ENCODE results near the gene CKB. TPM values are rescaled to one million over a fixed set of nuclear protein-coding genes. Genes with fewer than 3 reads are reported as not detected.
A peak's percentile ranks its signal among the peaks of the same experiment; 100 is the strongest.

The CKB gene
- total RNA-seq, 2 donors from 2014 or later = 3.0 to 4.6 TPM

DNA sequence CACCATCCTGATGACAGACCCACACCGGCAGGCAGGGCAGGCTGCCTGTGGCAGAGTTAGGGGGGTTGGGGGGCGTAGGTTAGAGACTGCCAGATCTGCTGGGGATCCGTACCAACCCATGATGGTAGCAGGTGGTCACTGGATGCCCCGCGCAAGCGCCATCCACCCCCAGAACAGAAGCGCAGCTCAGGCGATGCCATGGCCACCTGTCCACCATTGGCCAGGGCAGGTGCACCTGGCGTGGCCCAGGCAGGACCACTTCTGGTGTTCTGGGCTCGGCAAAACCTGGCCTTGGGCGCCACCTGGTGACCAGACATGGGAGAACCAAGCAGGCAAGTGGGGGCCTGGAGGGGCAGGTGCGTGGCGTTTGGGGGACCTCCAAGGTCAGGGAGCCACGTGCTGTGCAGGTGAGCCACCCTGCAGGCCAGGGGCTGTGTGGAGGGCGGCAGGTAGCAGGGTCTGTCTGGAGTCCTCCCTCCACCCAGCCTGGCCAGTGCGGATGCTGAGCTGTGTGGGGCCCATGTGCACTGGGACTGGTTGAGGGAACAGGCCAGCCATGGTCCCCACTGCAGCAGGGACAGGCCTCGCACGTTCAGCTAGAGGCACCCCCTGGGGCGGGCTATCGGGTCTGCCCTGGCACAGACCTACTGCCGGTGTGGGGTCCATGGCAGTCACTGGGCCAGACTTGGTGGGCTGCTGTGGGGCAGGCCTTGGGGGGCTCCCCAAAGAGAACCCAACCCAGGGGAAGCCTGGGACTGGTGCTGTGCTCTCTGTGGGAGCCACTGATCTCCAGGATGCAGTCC is 24.2 kb upstream of the CKB start:
- Mint-ChIP-seq H3K36me3 (no peaks in the 10 kb centered on the region), H3K9me3 (no peaks in the 10 kb centered on the region), H3K4me3 (no peak overlapping the region), H3K4me1 (ENCODE audit: low read depth in 2 of 2) (peaks cover 0 to 5% of the 10 kb centered on the region in 2 donors), H3K27ac (no peak overlapping the region), H3K27me3 (no peaks in the 10 kb centered on the region)
- DNase-seq (ENCODE audit: low spot score) = peak; percentile 78
- ATAC-seq = peak; percentile 58 to 64

- DNase-seq (ENCODE audit: low spot score) = no peak
- H3K9me3 Mint-ChIP-seq = no peaks in the 10 kb centered on the region
- ATAC-seq = no peak
- H3K4me3 Mint-ChIP-seq = no peak overlapping the region
- H3K27me3 Mint-ChIP-seq = no peaks in the 10 kb centered on the region
- H3K27ac Mint-ChIP-seq = no peak overlapping the region
- no peaks in the 10 kb centered on the region for H3K36me3 Mint-ChIP-seq
- H3K4me1 Mint-ChIP-seq (ENCODE audit: low read depth in 2 of 2) = no peaks in the 10 kb centered on the region
Measured at GRCh38 chr14:103545915-103546651, 23.5 kb upstream of the CKB start.

DNA sequence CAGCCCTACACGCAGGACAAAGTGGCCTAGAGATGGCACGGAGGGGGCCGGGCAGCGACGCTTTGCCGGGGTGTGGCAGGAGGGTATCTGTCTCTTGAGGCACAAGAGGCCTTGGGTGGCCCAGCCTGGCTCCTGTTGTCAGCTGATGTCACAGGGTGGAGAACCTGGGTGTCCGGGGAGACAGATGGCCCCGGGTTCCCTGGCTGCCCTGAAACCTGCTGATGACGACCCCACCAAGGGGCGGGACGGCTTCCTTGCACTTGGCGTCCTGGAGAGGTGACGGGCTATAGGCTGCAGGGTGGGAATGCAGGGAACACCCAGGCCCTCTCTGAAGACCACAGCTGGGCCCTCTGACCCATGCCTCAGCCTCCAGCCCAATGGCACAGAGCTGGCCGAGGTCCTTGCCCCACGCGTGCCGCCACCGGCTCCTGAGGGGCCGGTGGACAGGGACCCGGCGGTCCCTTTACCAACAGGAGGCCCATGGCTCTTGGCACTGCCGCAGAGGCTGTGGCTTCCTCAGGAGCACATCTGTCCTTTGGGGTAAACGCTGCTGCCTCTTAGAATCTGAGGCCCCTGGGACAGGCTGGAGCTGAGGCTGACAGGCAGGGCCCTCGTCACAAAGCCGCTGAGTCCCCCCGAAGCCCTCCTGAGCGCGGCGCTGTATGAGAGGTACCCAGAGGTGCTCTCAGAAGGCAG is 22.7 kb upstream of the CKB start:
- no peak for ATAC-seq
- H3K4me3 Mint-ChIP-seq = no peak overlapping the region
- peaks cover 0 to 1% of the 10 kb centered on the region in 2 donors for H3K27me3 Mint-ChIP-seq
- H3K9me3 Mint-ChIP-seq = no peaks in the 10 kb centered on the region
- H3K27ac Mint-ChIP-seq = no peak overlapping the region
- H3K4me1 Mint-ChIP-seq (ENCODE audit: low read depth in 2 of 2) = no peaks in the 10 kb centered on the region
- no peak for DNase-seq (ENCODE audit: low spot score)
- H3K36me3 Mint-ChIP-seq = no peaks in the 10 kb centered on the region

GRCh38 chr14:103544388-103545218 is 22.0 kb upstream of the CKB start:
- no peak for ATAC-seq
- Mint-ChIP-seq H3K27me3 (peaks cover 0 to 2% of the 10 kb centered on the region in 2 donors), H3K27ac (no peak overlapping the region), H3K4me3 (no peak overlapping the region), H3K9me3 (no peaks in the 10 kb centered on the region), H3K36me3 (no peaks in the 10 kb centered on the region), H3K4me1 (ENCODE audit: low read depth in 2 of 2) (no peaks in the 10 kb centered on the region)
- no peak for DNase-seq (ENCODE audit: low spot score)

DNA sequence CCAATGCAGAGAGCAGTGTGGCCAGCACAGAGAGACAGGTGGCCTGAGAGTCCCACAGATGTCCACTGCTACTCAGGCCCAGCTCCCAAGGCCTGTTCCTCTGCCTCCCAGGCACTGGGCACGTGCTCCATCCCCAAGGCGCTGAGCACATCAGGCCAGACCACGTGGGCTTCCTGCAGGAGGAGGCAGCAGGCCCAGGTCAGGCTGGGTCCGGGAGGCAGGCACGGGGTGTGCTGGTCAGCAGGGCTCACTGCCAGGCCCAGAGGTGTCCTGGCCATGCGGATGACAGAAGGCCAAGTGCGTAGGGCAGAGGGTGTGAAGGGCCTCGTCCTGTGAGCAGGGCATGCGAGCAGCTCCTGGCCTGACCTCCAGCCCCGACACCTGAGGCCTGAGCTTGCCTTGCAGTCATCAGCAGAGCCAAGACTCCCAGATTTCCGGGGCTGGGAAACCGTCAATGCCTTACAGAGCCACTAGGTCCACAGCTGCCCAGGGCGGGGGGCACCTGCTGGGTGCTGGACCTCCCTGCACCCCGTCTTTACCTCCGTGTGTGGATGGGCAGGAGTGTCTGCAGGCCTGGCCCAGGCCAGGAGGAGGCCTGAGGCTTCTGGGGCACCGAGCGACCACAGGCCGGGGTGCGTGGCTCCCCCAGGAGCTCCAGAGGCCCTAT is 21.2 kb upstream of the CKB start:
- Mint-ChIP-seq H3K36me3 (no peaks in the 10 kb centered on the region), H3K4me3 (no peak overlapping the region), H3K9me3 (no peaks in the 10 kb centered on the region), H3K27ac (no peak overlapping the region), H3K4me1 (ENCODE audit: low read depth in 2 of 2) (no peaks in the 10 kb centered on the region), H3K27me3 (peaks cover 0 to 4% of the 10 kb centered on the region in 2 donors)
- DNase-seq (ENCODE audit: low spot score) = no peak
- no peak for ATAC-seq

- no peak for ATAC-seq
- peaks cover 0 to 4% of the 10 kb centered on the region in 2 donors for H3K27me3 Mint-ChIP-seq
- H3K27ac Mint-ChIP-seq = no peak overlapping the region
- H3K9me3 Mint-ChIP-seq = no peaks in the 10 kb centered on the region
- no peak for DNase-seq (ENCODE audit: low spot score)
- H3K4me1 Mint-ChIP-seq (ENCODE audit: low read depth in 2 of 2) = no peaks in the 10 kb centered on the region
- no peak overlapping the region for H3K4me3 Mint-ChIP-seq
- H3K36me3 Mint-ChIP-seq = no peaks in the 10 kb centered on the region
Measured at GRCh38 chr14:103543140-103543539, 20.5 kb upstream of the CKB start.

DNA sequence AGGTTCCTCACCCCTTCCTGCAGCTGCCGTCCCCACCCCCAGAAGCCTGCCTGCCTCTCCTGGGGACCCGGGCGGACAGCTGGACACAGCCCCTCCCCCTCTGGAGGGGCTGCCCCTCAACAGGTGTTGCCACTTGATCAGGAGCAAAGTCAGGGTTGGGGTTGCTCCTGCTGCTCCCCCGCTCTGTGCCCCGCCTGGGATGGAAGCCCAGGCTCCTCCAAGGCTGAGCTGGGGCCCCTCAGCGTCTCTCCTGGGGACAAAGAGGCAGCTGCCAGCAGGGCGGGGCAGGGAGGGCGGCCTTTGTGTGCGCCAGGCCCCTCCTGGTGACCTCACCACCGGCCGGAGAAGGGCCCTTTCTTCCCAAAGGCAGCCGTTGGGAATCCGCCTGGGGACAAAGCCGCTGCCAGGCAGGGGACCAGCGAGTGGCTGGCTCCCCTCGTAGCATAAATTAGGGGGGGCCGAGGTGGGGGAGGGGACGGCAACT is 20.0 kb upstream of the CKB start:
- H3K36me3 Mint-ChIP-seq = no peaks in the 10 kb centered on the region
- DNase-seq (ENCODE audit: low spot score) (no peak), ATAC-seq (no peak)
- no peak overlapping the region for H3K4me3 Mint-ChIP-seq
- no peak overlapping the region for H3K27ac Mint-ChIP-seq
- H3K27me3 Mint-ChIP-seq = peaks cover 0 to 4% of the 10 kb centered on the region in 2 donors
- no peaks in the 10 kb centered on the region for H3K4me1 Mint-ChIP-seq (ENCODE audit: low read depth in 2 of 2)
- H3K9me3 Mint-ChIP-seq = no peaks in the 10 kb centered on the region

GRCh38 chr14:103541709-103542604 is 19.3 kb upstream of the CKB start:
- no peak overlapping the region for H3K4me3 Mint-ChIP-seq
- H3K4me1 Mint-ChIP-seq (ENCODE audit: low read depth in 2 of 2) = no peaks in the 10 kb centered on the region
- no peaks in the 10 kb centered on the region for H3K36me3 Mint-ChIP-seq
- no peak for DNase-seq (ENCODE audit: low spot score)
- H3K9me3 Mint-ChIP-seq = no peaks in the 10 kb centered on the region
- peaks cover 0 to 4% of the 10 kb centered on the region in 2 donors for H3K27me3 Mint-ChIP-seq
- no peak overlapping the region for H3K27ac Mint-ChIP-seq
- ATAC-seq = no peak

- Mint-ChIP-seq H3K4me1 (ENCODE audit: low read depth in 2 of 2) (no peaks in the 10 kb centered on the region), H3K9me3 (no peaks in the 10 kb centered on the region), H3K27ac (no peak overlapping the region), H3K27me3 (peaks cover 0 to 4% of the 10 kb centered on the region in 2 donors), H3K4me3 (no peak overlapping the region), H3K36me3 (no peaks in the 10 kb centered on the region)
- no peak for ATAC-seq
- no peak for DNase-seq (ENCODE audit: low spot score)
Measured at GRCh38 chr14:103540821-103541708, 18.4 kb upstream of the CKB start.

DNA sequence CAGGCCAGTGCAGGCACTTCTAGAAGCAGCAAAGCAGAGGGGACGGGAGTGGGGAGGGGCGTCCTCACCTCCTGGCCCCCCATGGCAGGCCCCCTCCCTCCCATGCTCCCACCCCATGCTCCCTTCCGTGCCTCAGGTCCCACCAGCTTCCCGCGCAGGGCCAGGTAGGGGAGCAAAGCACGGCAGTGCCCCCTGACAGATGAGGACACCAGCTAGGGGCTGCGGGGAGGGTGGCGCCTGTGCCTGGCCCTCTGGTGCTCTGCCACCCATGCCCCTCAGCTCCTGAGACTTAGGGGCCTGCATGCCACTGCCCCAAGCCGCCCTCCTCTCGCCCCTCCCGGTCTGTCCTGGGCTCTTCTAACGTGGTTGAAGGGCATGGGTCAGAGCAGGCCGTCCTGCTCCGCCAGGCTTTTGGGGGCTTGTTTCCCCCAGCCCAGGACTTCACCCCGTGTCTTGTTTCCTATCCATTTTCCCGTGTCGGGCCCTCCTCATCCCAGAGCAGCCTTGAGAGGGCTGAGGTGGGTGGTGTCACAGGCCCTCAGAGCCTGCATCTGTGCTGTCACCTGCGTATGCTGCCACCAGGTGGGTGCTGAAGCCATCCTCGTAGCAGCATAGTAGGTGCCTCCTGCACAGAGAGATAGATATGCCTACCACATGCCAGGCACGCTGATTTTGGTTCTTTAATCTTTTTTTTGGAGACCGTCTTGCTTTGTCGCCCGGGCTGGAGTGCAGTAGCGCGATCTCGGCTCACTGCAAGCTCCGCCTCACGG is 16.6 kb upstream of the CKB start:
- no peak for ATAC-seq
- Mint-ChIP-seq H3K9me3 (no peaks in the 10 kb centered on the region), H3K27me3 (peaks cover 0 to 4% of the 10 kb centered on the region in 2 donors), H3K27ac (no peak overlapping the region), H3K36me3 (no peaks in the 10 kb centered on the region), H3K4me3 (no peak overlapping the region), H3K4me1 (ENCODE audit: low read depth in 2 of 2) (no peaks in the 10 kb centered on the region)
- DNase-seq (ENCODE audit: low spot score) = no peak

Measured in natural killer cell treated with Interleukin-12 subunit alpha and Interleukin-12 subunit beta and Interleukin-15 and Interleukin-18, amount 100 ng/mL, for 72 hours (primary cell).